Neutrophil (primary cell): ENCODE measurements around the gene RNASEH2C.
"Not testable (repeated sequence)": the region's sequence is repeated elsewhere in the genome, so short reads cannot be mapped to it uniquely, and the experiment has no call there.

Experiments
- H3K27ac ChIP-seq: fragments of 200-600 bp; sonication (generic); 2 replicates; pipeline ENCODE4 v1.5.1; 2016; ENCODE audit warnings: mild to moderate bottlenecking, moderate library complexity
- H3K27me3 ChIP-seq: fragments of 200-600 bp; sonication (generic); 2 replicates; pipeline ENCODE4 v1.6.0; 2016; ENCODE audit warnings: mild to moderate bottlenecking
- H3K36me3 ChIP-seq: fragments of 200-600 bp; sonication (generic); 2 replicates; pipeline ENCODE4 v1.5.1; 2017
- H3K4me1 ChIP-seq, 2 experiments: fragments of 200-600 bp in 1 of 2; sonication (generic) in 1 of 2; 1 replicate in 1 of 2; 2 replicates in 1 of 2; pipeline versions ENCODE4 v1.5.1 to v1.6.1; 2013 to 2016; ENCODE audit warnings: low read depth in 1 of 2, low read length in 1 of 2, mild to moderate bottlenecking in 1 of 2, moderate library complexity in 1 of 2; ENCODE audit not compliant: control insufficient read depth in 1 of 2, insufficient read depth in 1 of 2
- H3K4me3 ChIP-seq, 2 experiments: fragments of 200-600 bp in 1 of 2; sonication (generic) in 1 of 2; 1 replicate in 1 of 2; 2 replicates in 1 of 2; pipeline ENCODE4 v1.5.1; 2013 to 2016; ENCODE audit warnings: low read depth in 1 of 2, low read length in 1 of 2, mild to moderate bottlenecking in 1 of 2, moderate library complexity in 1 of 2
- H3K9me3 ChIP-seq: fragments of 200-600 bp; sonication (generic); 2 replicates; pipeline ENCODE4 v1.5.1; 2016
- CTCF ChIP-seq: fragments of 200-600 bp; sonication (generic); IDR thresholded peaks from 2 replicates; pipeline ENCODE4 v1.5.1; 2016; ENCODE audit warnings: antibody characterized with exemption

Gene RNASEH2C

GRCh38 chr11:65696802-65697552 lies 23.6 kb downstream of the RNASEH2C start:
- H3K36me3 ChIP-seq, result no peaks in the 10 kb centered on the region
- H3K9me3 ChIP-seq, result no peaks in the 10 kb centered on the region
- TF ChIP-seq CTCF, result no peak
- H3K4me3 ChIP-seq, result no peak overlapping the region
- no peaks in the 10 kb centered on the region for H3K4me1 ChIP-seq
- no peak overlapping the region for H3K27ac ChIP-seq
- no peaks in the 10 kb centered on the region for H3K27me3 ChIP-seq

GRCh38 chr11:65695459-65696241 lies 24.9 kb downstream of the RNASEH2C start:
- Histone ChIP-seq H3K27ac (no peak overlapping the region), H3K4me3 (no peak overlapping the region), H3K27me3 (no peaks in the 10 kb centered on the region), H3K4me1 (no peaks in the 10 kb centered on the region), H3K36me3 (no peaks in the 10 kb centered on the region), H3K9me3 (no peaks in the 10 kb centered on the region)
- no peak for TF ChIP-seq CTCF

DNA sequence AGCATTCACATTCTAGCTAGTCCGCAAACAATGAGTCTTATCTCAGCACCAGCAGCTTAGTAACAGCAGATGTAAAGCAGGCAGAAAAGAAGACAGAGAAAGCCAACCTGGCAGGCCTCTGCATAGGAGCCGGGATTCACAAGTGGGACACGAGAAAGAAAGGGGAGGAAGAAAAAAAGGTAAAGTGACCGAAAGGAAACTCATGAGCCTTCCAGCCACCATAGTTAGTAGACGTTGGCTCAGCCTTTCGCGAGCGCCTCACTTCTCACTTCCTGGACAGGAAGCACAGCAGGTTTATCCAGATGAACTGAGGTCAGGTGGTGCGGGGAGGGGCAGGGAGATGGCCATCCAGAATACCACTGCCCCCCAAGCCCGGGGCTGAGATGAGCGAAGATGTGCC lies 28.2 kb downstream of the RNASEH2C start:
- TF ChIP-seq CTCF, result no peak
- H3K9me3 ChIP-seq, result no peaks in the 10 kb centered on the region
- no peaks in the 10 kb centered on the region for H3K36me3 ChIP-seq
- H3K27ac ChIP-seq, result no peak overlapping the region
- no peak overlapping the region for H3K4me3 ChIP-seq
- no peaks in the 10 kb centered on the region for H3K4me1 ChIP-seq
- H3K27me3 ChIP-seq, result no peaks in the 10 kb centered on the region

DNA sequence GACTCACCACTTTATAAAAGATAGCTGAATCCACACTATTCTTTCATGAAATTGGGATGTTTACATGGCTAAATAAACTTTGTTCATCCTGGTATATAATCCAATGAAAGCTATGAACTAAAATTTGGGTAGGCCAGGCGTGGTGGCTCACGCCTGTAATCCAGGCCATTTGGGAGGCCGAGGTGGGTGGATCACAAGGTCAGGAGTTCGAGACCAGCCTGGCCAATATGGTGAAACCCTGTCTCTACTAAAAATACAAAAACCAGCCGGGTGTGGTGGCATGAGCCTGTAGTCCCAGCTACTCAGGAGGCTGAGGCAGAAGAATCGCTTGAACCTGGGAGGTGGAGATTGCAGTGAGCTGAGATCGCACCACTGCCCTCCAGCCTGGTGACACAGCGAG lies 28.8 kb downstream of the RNASEH2C start:
- H3K4me1 ChIP-seq, H3K4me3 ChIP-seq, H3K9me3 ChIP-seq, H3K27me3 ChIP-seq, H3K36me3 ChIP-seq, H3K27ac ChIP-seq: not testable (repeated sequence)

GRCh38 chr11:65685981-65686380 lies 34.6 kb downstream of the RNASEH2C start:
- Histone ChIP-seq H3K4me3 (no peak overlapping the region), H3K27ac (no peak overlapping the region), H3K4me1 (no peaks in the 10 kb centered on the region), H3K9me3 (no peaks in the 10 kb centered on the region), H3K27me3 (no peaks in the 10 kb centered on the region), H3K36me3 (no peaks in the 10 kb centered on the region)
- no peak for TF ChIP-seq CTCF

GRCh38 chr11:65683480-65683879 lies 37.1 kb downstream of the RNASEH2C start:
- H3K9me3 ChIP-seq, H3K27ac ChIP-seq, H3K4me3 ChIP-seq, H3K4me1 ChIP-seq, H3K27me3 ChIP-seq, H3K36me3 ChIP-seq: not testable (repeated sequence)
